HepG2 (cell line): Measurements from ENCODE around the gene NOTUM. TPM values are rescaled to one million over a fixed set of nuclear protein-coding genes. Genes with fewer than 3 reads are reported as not detected.

Experiments
- ATAC-seq: fragments of 200-7000 bp; cut with Tn5 transposase; 3 replicates; pipeline ENCODE4 v1.9.1; 2020; ENCODE audit warnings: mild to moderate bottlenecking, moderate library complexity
- BruUV-seq: library from RNA; stranded (reverse); fragments of 400-500 nt; replicated peaks from 2 replicates; lab custom pipeline; 2021; lab: Mats Ljungman, UMichigan
- CTCF ChIA-PET: fragments of 300-600 bp; formaldehyde crosslinking; extraction: SDS; loops from one replicate; lab custom pipeline; 2021; ENCODE audit warnings: low total read pairs, inconsistent platforms, low intra/inter-chr PET ratio; lab: Yijun Ruan, JAX
- POLR2A ChIA-PET: fragments of 350-600 bp; sonication (Branson Sonifier 250); formaldehyde crosslinking; loops from one replicate; lab custom pipeline; 2020; ENCODE audit warnings: antibody characterized with exemption, inconsistent platforms; lab: Yijun Ruan, JAX
- DNase-seq: peaks from one replicate; pipeline ENCODE4 v3.0.0-alpha.2; 2015; ENCODE audit warnings: low spot score
- FAIRE-seq: peaks from 3 replicates; lab custom pipeline; 2011; peaks lifted over from hg19 to GRCh38; lab: Jason Lieb, UNC
- H2AFZ ChIP-seq: one replicate; pipeline ENCODE4 v1.6.1; 2011; ENCODE audit warnings: low read length, inconsistent platforms
- H3K27ac ChIP-seq: fragments of 300-600 bp; 3 replicates; pipeline ENCODE4 v1.8.0; 2011; ENCODE audit warnings: mixed run types, mild to moderate bottlenecking, mixed read lengths, low read length, inconsistent platforms; ENCODE audit not compliant: insufficient read depth; ENCODE audit errors: extremely low read length
- H3K27me3 ChIP-seq, 2 experiments: fragments of 200-600 bp in 1 of 2; 2 replicates in 1 of 2; 3 replicates in 1 of 2; pipeline versions ENCODE4 v1.6.0 to v1.8.0; 2011; ENCODE audit warnings: low read length in 2 of 2, mild to moderate bottlenecking in 2 of 2, moderate library complexity in 2 of 2, inconsistent platforms in 1 of 2; ENCODE audit not compliant: insufficient read depth in 2 of 2, control insufficient read depth in 1 of 2
- H3K36me3 ChIP-seq, 2 experiments: fragments of 200-600 bp in 1 of 2; replicated peaks in 1 of 2; 2 replicates in 1 of 2; 3 replicates in 1 of 2; pipeline versions ENCODE4 v1.5.1 to v1.8.0; 2011; ENCODE audit warnings: low read length in 2 of 2, inconsistent platforms in 1 of 2; ENCODE audit not compliant: insufficient read depth in 2 of 2, control insufficient read depth in 1 of 2
- H3K4me1 ChIP-seq: 2 replicates; pipeline ENCODE4 v1.5.1; 2012; ENCODE audit warnings: low read length, inconsistent platforms; ENCODE audit not compliant: insufficient read depth
- H3K4me2 ChIP-seq: 2 replicates; pipeline ENCODE4 v1.6.0; 2011; ENCODE audit warnings: low read depth, low read length, inconsistent platforms
- H3K4me3 ChIP-seq, 3 experiments: fragments of 200-600 bp in 1 of 3; sonication (generic), shearing (Covaris generic) in 1 of 3; replicated peaks in 1 of 3; 2 replicates each; pipeline ENCODE4 v1.5.1; 2011 to 2016; ENCODE audit warnings: low read length in 3 of 3, inconsistent platforms in 2 of 3, low read depth in 2 of 3, mild to moderate bottlenecking in 2 of 3, control low read depth in 1 of 3, mixed read lengths in 1 of 3; ENCODE audit not compliant: insufficient read depth in 1 of 3
- H3K79me2 ChIP-seq: one replicate; pipeline ENCODE4 v1.6.1; 2011; ENCODE audit warnings: low read length, inconsistent platforms; ENCODE audit not compliant: insufficient read depth
- H3K9ac ChIP-seq: 2 replicates; pipeline ENCODE4 v1.6.0; 2011; ENCODE audit warnings: mild to moderate bottlenecking, low read depth, low read length, inconsistent platforms; ENCODE audit not compliant: insufficient read depth
- H3K9me3 ChIP-seq: 2 replicates; pipeline ENCODE4 v1.5.1; 2012; ENCODE audit warnings: mild to moderate bottlenecking, low read length
- H4K20me1 ChIP-seq: 2 replicates; pipeline ENCODE4 v1.6.0; 2011; ENCODE audit warnings: inconsistent platforms, mild to moderate bottlenecking, low read length, moderate library complexity; ENCODE audit not compliant: insufficient read depth
- AGO2 ChIP-seq: fragments of 200-400 bp; formaldehyde crosslinking; optimal IDR thresholded peaks from 2 replicates; pipeline ENCODE3; 2017; ENCODE audit warnings: mild to moderate bottlenecking, low read depth, low read length, moderate library complexity
- BCL3 ChIP-seq: sonication (generic); formaldehyde crosslinking; IDR thresholded peaks from 2 replicates; pipeline ENCODE4 v1.5.1; 2020; ENCODE audit warnings: mild to moderate bottlenecking, missing genetic modification reagents, moderate library complexity
- CENPBD1 ChIP-seq: sonication (generic); formaldehyde crosslinking; IDR thresholded peaks from 2 replicates; pipeline ENCODE4 v1.8.0; 2022; ENCODE audit warnings: missing genetic modification reagents, low read depth, mild to moderate bottlenecking, borderline replicate concordance
- CREBL2 ChIP-seq: sonication (generic); formaldehyde crosslinking; IDR thresholded peaks from 2 replicates; pipeline ENCODE4 v1.8.1; 2023; ENCODE audit warnings: missing genetic modification reagents, mild to moderate bottlenecking, borderline replicate concordance
- GATA4 ChIP-seq: sonication (generic); IDR thresholded peaks from 2 replicates; pipeline ENCODE4 v1.6.1; 2016; ENCODE audit warnings: antibody characterized with exemption, low read depth, borderline replicate concordance
- IRF9 ChIP-seq: sonication (generic); formaldehyde crosslinking; IDR thresholded peaks from 2 replicates; pipeline ENCODE4 v1.8.0; 2022; ENCODE audit warnings: missing genetic modification reagents, mild to moderate bottlenecking, borderline replicate concordance
- NFE2 ChIP-seq: sonication (generic); formaldehyde crosslinking; IDR thresholded peaks from 2 replicates; pipeline ENCODE4 v1.4.0; 2020; ENCODE audit warnings: missing genetic modification reagents
- PHF20 ChIP-seq: sonication (generic); formaldehyde crosslinking; IDR thresholded peaks from 2 replicates; pipeline ENCODE4 v1.5.0; 2020; ENCODE audit warnings: mild to moderate bottlenecking, missing genetic modification reagents
- POGK ChIP-seq: sonication (generic); formaldehyde crosslinking; conservative IDR thresholded peaks from 2 replicates; pipeline ENCODE4 v1.8.0; 2022; ENCODE audit warnings: mild to moderate bottlenecking, moderate library complexity, missing genetic modification reagents
- SCMH1 ChIP-seq: sonication (generic); formaldehyde crosslinking; IDR thresholded peaks from 2 replicates; pipeline ENCODE4 v1.9.0; 2021; ENCODE audit warnings: missing genetic modification reagents, mild to moderate bottlenecking, borderline replicate concordance
- SSRP1 ChIP-seq: IDR thresholded peaks from 2 replicates; pipeline ENCODE4 v1.6.1; 2016; ENCODE audit warnings: control low read depth
- TAF1 ChIP-seq: sonication (generic); formaldehyde crosslinking; IDR thresholded peaks from 2 replicates; pipeline ENCODE4 v1.4.0; 2020; ENCODE audit warnings: missing genetic modification reagents
- TBP ChIP-seq: sonication (generic); formaldehyde crosslinking; IDR thresholded peaks from 2 replicates; pipeline ENCODE4 v1.5.0; 2020; ENCODE audit warnings: missing genetic modification reagents
- ZNF282 ChIP-seq: fragments of 450-650 bp; IDR thresholded peaks from 2 replicates; pipeline ENCODE4 v1.6.1; 2018; ENCODE audit not compliant: partially characterized antibody
- ZNF615 ChIP-seq: sonication (generic); formaldehyde crosslinking; IDR thresholded peaks from 2 replicates; pipeline ENCODE4 v1.5.0; 2020; ENCODE audit warnings: mild to moderate bottlenecking, missing genetic modification reagents, borderline replicate concordance
- ZNF75D ChIP-seq: sonication (generic); formaldehyde crosslinking; IDR thresholded peaks from 2 replicates; pipeline ENCODE4 v1.8.1; 2023; ENCODE audit warnings: missing genetic modification reagents, mild to moderate bottlenecking, borderline replicate concordance
- ZNF777 ChIP-seq: sonication (generic); formaldehyde crosslinking; IDR thresholded peaks from 2 replicates; pipeline ENCODE4 v1.4.0; 2020; ENCODE audit warnings: missing genetic modification reagents
- ZNF788 ChIP-seq: sonication (generic); formaldehyde crosslinking; IDR thresholded peaks from 2 replicates; pipeline ENCODE4 v1.5.0; 2020; ENCODE audit warnings: mild to moderate bottlenecking, missing genetic modification reagents, borderline replicate concordance
- ZNF878 ChIP-seq: sonication (generic); formaldehyde crosslinking; IDR thresholded peaks from 2 replicates; pipeline ENCODE4 v1.8.1; 2023; ENCODE audit warnings: mild to moderate bottlenecking, missing genetic modification reagents, moderate library complexity
- WGBS: methylation state at CpG from one replicate; pipeline ENCODE4 v1.1.6; 2017; ENCODE audit warnings: low lambda C conversion rate; 5-methylcytosine and 5-hydroxymethylcytosine counted together
- in situ Hi-C: cut with HindIII; loops from 2 replicates; pipeline ENCODE4 v1.10.0; 2017; ENCODE audit warnings: low pct_unique_long_range_greater_than_20kb; ENCODE audit not compliant: extremely low pct_ligation_motif_present
- intact Hi-C: fragments of 100-400 bp; cut with micrococcal nuclease; formaldehyde crosslinking; loops from one replicate; pipeline ENCODE4 v1.10.0; 2022; ENCODE audit not compliant: unreplicated experiment
- polyA plus RNA-seq, 8 experiments: library from polyadenylated mRNA; depleted of rRNA in 3 of 8; stranded (reverse) in 7 of 8; unstranded in 1 of 8; fragments of >200 nt; fragmentation: Illumina TruSeq in 4 of 8; extraction: Trizol in 4 of 8; gene quantifications; 2 replicates each; pipeline versions ENCODE4 v1.2.1 to v1.2.3, GENCODE V29; 2011 to 2016; ENCODE audit warnings: low read depth in 4 of 8, missing spikeins in 1 of 8, mixed read lengths in 1 of 8; ENCODE audit not compliant: insufficient read depth in 1 of 8
- total RNA-seq, 5 experiments: library from RNA; depleted of rRNA; stranded (reverse); fragments of >200 nt; fragmentation: Illumina TruSeq; extraction: Trizol; gene quantifications; 2 replicates each; pipeline ENCODE4 v1.2.3, GENCODE V29; 2016; ENCODE audit warnings: low read depth in 1 of 5

NOTUM gene
- total and polyA plus RNA-seq, 2 of the 13 experiments (the other 11 are each of a cell fraction or from before 2014, with no cell fraction given): 150 to 160 TPM

GRCh38 chr17:81933178-81933699 is 27.7 kb downstream of the NOTUM start (continued):
- TF ChIP-seq BCL3 (CRISPR knock-in tag): no peak
- TF ChIP-seq TAF1 (CRISPR knock-in tag): no peak
- no peak for TF ChIP-seq SCMH1
- no peak for TF ChIP-seq TBP
- TF ChIP-seq AGO2: peak; percentile 69
- no peak for TF ChIP-seq ZNF777
- TF ChIP-seq NFE2 (CRISPR knock-in tag): no peak
- TF ChIP-seq GATA4: no peak
- no peak for TF ChIP-seq ZNF615 (CRISPR knock-in tag)

- POLR2A ChIA-PET: interaction anchor here (1.1 to 2.0 kb wide), 7 partner anchors 8 to 105 kb away, joined by 3 to 7 read pairs (median 4); partner anchors contain the start of genes CENPX, DCXR and LRRC45
- Histone ChIP-seq H3K4me1 (peaks cover 52% of the 10 kb centered on the region), H3K9ac (no peak overlapping the region; the same call in 1 of the 2 replicates), H3K27me3 (no peaks in the 10 kb centered on the region; a peak in 1 of 5 replicates), H3K36me3 (peaks cover 11 to 28% of the 10 kb centered on the region in 2 experiments), H3K9me3 (no peaks in the 10 kb centered on the region), H4K20me1 (peaks cover 5% of the 10 kb centered on the region; the same call in 1 of the 2 replicates), H3K4me3 (no peak overlapping the region), H2AFZ (no peak overlapping the region), H3K27ac (no peak overlapping the region), H3K79me2 (peaks cover 22% of the 10 kb centered on the region), H3K4me2 (no peak overlapping the region)
- in situ Hi-C loops (no loop called here), intact Hi-C loops (no loop called here)
- WGBS: 95% methylated on average over 7 of the region's 9 CpGs
- TSS peak; percentile 33 for BruUV-seq
- CTCF ChIA-PET: no interaction called here
- DNase-seq (no peak), ATAC-seq (no peak), FAIRE-seq (no peak)
- TF ChIP-seq CREBL2 (no peak), PHF20 (CRISPR knock-in tag) (no peak), IRF9 (CRISPR knock-in tag) (0 out of 2 replicates have a peak, but pooled peaks have one; percentile 50), ZNF878 (no peak), POGK (CRISPR knock-in tag) (no peak), SSRP1 (CRISPR knock-in tag) (no peak), ZNF75D (CRISPR knock-in tag) (no peak), ZNF282 (no peak), CENPBD1 (CRISPR knock-in tag) (no peak), ZNF788 (CRISPR knock-in tag) (peak; percentile 7; the same call in 1 of the 2 replicates)
Observed at GRCh38 chr17:81932333-81932983, 28.5 kb downstream of the NOTUM start.
